Measurements from ENCODE around the gene CDT1.

Gene CDT1

DNA sequence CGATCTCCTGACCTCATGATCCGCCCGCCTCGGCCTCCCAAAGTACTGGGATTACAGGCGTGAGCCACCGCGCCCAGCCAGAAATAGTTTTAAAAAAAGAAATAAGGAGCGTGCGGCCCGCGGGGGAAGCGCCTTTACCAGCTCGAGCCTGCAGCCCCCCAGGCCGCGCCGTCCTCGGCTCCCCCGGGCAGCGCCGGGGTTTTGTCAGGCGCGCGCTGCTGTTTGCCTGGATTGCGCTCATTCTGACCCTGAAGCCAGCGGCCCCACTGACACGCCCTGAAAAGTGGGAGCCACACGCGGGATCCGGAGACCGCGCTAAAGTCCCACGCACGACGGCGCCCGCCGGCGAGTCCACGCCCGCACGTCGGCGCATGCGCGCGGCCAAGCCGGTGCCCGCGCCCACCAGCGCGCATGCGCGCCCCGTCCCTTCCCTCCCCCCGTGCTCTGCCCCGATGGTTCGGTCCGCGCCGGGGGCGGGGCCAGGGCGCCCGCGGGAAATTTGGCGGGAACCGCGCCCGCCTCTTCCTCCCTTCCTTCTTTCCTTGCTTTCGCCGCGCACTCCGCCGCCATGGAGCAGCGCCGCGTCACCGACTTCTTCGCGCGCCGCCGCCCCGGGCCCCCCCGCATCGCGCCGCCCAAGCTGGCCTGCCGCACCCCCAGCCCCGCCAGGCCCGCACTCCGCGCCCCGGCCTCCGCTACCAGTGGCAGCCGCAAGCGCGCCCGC is at the start of gene CDT1:
TSS of gene CDT1 (plus strand) at position 526 of the 724 bp plus-strand sequence. CDS start at position 569, 43 bp downstream.
- peak; percentile 96 for DNase-seq (ENCODE audit: low spot score)

DNA sequence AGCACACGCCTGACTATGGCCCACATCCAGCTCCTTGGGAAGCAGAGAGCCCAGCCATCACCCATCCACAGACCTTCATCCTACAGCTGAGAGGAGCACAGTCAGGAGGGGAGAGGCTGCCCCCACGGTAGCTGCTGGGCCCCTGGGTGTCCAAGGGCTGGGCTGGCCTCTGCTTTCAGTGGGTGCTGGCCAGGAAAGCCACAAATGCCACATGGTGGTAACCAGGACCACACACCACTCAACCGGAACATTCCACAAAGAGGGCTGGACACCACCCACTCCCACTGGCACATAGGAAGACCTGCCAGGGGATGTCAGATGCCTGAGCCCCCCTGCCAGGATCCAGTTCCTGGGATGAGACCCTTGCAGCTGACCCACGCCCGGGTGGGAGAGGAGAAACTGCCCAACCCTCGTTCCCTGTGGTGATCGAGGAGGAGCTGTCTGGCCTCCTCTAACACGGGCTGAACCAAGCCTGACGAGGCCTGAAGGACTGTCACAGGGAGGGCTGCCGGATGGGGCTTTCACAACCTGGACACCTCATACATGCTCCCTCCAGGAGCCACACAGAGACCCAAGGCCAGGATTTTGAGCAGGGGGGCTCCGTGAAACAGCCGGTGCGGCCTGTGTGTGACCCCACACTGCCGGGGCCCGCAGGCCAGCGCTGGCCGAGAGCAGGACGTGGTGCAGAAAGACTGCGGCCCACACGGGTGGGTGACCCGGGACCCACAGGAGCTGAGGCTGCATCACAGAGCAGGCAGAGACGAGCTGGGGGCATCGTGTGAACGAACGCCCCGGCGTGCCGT is 49.3 kb upstream of the CDT1 start:
- POLR2A ChIA-PET (ENCODE audit: low non-redundant PET): interaction anchor here (1.2 kb wide), 1 partner anchor 17 kb away, joined by 6 read pairs; no protein-coding TSS in a partner anchor
- TF ChIP-seq, protein P1, sequence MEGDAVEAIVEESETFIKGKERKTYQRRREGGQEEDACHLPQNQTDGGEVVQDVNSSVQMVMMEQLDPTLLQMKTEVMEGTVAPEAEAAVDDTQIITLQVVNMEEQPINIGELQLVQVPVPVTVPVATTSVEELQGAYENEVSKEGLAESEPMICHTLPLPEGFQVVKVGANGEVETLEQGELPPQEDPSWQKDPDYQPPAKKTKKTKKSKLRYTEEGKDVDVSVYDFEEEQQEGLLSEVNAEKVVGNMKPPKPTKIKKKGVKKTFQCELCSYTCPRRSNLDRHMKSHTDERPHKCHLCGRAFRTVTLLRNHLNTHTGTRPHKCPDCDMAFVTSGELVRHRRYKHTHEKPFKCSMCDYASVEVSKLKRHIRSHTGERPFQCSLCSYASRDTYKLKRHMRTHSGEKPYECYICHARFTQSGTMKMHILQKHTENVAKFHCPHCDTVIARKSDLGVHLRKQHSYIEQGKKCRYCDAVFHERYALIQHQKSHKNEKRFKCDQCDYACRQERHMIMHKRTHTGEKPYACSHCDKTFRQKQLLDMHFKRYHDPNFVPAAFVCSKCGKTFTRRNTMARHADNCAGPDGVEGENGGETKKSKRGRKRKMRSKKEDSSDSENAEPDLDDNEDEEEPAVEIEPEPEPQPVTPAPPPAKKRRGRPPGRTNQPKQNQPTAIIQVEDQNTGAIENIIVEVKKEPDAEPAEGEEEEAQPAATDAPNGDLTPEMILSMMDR (conservative IDR thresholded peaks at IDR 0.05; ENCODE audit: low read depth): no peak
- CTCF ChIA-PET: interaction anchor here (0.6 to 3.1 kb wide), 4 partner anchors 9 to 73 kb away, joined by 3 to 24 read pairs (median 4); no protein-coding TSS in a partner anchor
- no peak for DNase-seq (ENCODE audit: low spot score)
- H3K27ac ChIP-seq: peak overlapping the region; percentile 79

More for the DNA sequence above, at the start of gene CDT1:
- TF ChIP-seq, protein P1 (conservative IDR thresholded peaks at IDR 0.05; ENCODE audit: low read depth): no peak
- ChIA-PET CTCF (interaction anchor here (1.0 kb wide), 1 partner anchor 66 kb away, joined by 3 read pairs; no protein-coding TSS in a partner anchor), POLR2A (ENCODE audit: low non-redundant PET) (no interaction called here)
- H3K27ac ChIP-seq: peak within 1 kb of the TSS; percentile 98

DNA sequence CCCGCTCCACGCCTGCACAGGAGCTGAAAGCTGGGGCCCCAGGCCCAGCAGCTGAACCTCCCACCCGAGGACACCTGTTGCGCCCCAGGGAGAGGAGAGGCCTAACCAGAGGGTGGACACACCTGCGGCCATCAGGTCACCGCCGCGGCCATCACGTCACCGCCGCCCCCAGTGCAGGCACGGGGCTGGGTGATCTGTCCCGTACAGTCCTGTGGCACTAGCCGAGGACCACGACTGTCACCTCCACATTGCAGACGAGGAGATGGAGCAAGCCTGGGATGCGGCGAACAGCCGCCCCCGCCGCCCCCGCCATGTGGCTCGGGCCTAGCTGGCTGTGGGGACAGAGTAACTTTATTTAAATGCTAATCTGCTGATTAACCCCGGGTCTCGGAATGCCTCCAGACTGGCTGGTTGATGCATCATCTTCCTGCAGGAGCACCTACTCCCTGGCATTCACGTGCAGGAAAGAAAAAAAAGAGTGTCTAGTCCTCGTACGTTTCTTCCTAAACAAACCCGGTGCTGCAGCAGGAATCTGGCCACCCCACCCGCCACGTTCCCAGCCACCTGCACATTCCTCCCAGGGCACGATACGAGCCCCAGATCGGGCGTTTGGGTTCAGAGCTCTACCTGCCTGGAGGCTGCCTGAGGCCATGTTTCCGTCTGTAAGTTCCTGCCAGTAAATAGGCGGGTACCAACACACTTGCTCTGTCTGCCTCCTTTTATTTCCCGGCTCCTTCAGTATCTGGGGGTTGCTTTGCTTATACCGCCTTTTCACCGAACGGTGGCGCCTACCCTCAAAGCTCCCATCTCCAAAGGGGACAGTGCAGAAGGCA is 48.5 kb upstream of the CDT1 start:
- CTCF ChIA-PET: interaction anchor here (0.6 to 3.1 kb wide), 8 partner anchors 10 to 74 kb away, joined by 3 to 24 read pairs (median 3); no protein-coding TSS in a partner anchor
- H3K27ac ChIP-seq: peak overlapping the region; percentile 79
- POLR2A ChIA-PET (ENCODE audit: low non-redundant PET): interaction anchor here (1.2 kb wide), 1 partner anchor 18 kb away, joined by 6 read pairs; no protein-coding TSS in a partner anchor
- TF ChIP-seq, protein P1 (conservative IDR thresholded peaks at IDR 0.05; ENCODE audit: low read depth): peak; percentile 40
- peak; percentile 82 for DNase-seq (ENCODE audit: low spot score)

DNA sequence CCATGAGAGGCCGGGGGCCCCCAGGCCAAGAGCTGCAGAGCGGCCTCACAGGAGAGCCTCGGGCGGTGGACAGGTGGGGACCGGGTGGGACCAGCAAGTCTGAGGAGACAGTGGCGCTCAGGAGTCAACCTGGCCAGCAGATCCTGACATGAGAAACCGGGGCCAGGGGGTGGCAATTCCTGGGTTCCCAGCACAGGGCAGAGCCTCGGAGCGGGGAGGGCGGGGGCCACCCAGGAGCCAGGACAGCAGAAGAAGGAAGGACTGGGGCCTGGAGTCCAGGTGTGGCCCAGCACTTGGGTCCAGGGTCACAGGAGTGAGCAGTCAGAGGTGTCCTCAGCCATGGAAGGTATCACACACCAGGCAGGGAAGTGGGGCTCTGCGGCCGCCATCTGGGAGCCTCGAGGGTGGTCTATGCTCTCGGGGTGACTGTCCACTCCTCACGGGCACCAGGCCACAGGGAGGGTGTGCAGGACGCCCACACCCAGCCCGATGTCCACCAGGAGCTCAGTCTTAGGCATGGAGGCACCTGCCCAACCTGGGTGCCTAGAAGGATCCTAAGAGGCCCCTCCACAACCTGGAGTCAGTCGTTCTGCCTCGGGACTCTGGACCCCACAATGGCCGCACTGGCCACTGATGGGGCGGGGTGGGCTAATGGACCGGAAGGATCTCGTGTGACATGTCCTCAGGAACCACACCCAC is 47.7 kb upstream of the CDT1 start:
- H3K27ac ChIP-seq: peak overlapping the region; percentile 79
- no peak for DNase-seq (ENCODE audit: low spot score)
- CTCF ChIA-PET: interaction anchor here (0.6 to 3.1 kb wide), 7 partner anchors 10 to 58 kb away, joined by 3 to 24 read pairs (median 3); no protein-coding TSS in a partner anchor
- TF ChIP-seq, protein P1 (conservative IDR thresholded peaks at IDR 0.05; ENCODE audit: low read depth): peak; percentile 4; the same call in 1 of the 2 replicates
- POLR2A ChIA-PET (ENCODE audit: low non-redundant PET): interaction anchor here (0.5 kb wide), 1 partner anchor 13 kb away, joined by 3 read pairs; no protein-coding TSS in a partner anchor

DNA sequence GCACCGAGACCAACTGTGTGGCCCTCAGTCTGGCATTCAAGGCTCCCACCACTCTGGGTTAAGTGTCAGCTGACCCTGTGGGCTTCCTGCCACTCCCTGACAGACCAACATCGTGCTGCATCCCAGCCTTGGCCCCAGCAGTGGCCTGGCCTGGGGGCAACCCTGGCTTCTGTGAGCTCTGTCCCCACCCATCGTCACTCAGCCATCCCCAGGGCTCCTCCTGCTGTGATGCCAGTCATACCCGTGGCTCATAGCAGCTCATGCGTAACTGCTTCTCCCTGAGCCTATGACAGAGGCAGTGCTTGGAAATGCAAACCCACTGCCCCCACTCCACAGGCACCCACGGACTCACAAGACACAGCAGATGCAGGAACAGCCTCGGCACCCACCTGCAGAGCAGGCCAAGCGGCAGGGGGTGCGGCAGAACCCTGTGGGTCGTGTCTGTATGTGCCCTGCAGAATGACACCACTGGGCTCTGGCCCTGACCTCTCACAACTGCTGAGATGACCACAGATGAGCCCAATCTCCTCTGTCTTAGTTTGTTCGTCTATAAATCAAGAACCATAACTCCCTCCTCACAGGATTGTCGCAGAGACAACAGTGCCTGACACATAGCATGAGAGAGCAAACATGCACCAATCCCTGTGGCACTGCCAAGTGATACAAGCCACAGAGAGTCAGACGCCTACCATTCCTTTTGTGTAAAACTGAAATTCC is 45.2 kb upstream of the CDT1 start:
- no peak for DNase-seq (ENCODE audit: low spot score)
- TF ChIP-seq, protein P1 (conservative IDR thresholded peaks at IDR 0.05; ENCODE audit: low read depth): no peak
- ChIA-PET CTCF (interaction anchor here (0.5 to 2.4 kb wide), 5 partner anchors 10 to 148 kb away, joined by 3 to 10 read pairs (median 3); no protein-coding TSS in a partner anchor), POLR2A (ENCODE audit: low non-redundant PET) (no interaction called here)
- peak overlapping the region; percentile 79 for H3K27ac ChIP-seq
